HepG2 (cell line): ENCODE results near the gene NABP1. TPM values are rescaled to one million over a fixed set of nuclear protein-coding genes. Genes with fewer than 3 reads are reported as not detected.

Experiments used
- ATAC-seq: fragments of 200-7000 bp; cut with Tn5 transposase; 3 replicates; pipeline ENCODE4 v1.9.1; 2020; ENCODE audit warnings: mild to moderate bottlenecking, moderate library complexity
- BruUV-seq: library from RNA; stranded (reverse); fragments of 400-500 nt; replicated peaks from 2 replicates; lab custom pipeline; 2021; lab: Mats Ljungman, UMichigan
- CTCF ChIA-PET: fragments of 300-600 bp; formaldehyde crosslinking; extraction: SDS; loops from one replicate; lab custom pipeline; 2021; ENCODE audit warnings: low total read pairs, inconsistent platforms, low intra/inter-chr PET ratio; lab: Yijun Ruan, JAX
- POLR2A ChIA-PET: fragments of 350-600 bp; sonication (Branson Sonifier 250); formaldehyde crosslinking; loops from one replicate; lab custom pipeline; 2020; ENCODE audit warnings: antibody characterized with exemption, inconsistent platforms; lab: Yijun Ruan, JAX
- DNase-seq: peaks from one replicate; pipeline ENCODE4 v3.0.0-alpha.2; 2015; ENCODE audit warnings: low spot score
- FAIRE-seq: peaks from 3 replicates; lab custom pipeline; 2011; peaks lifted over from hg19 to GRCh38; lab: Jason Lieb, UNC
- H2AFZ ChIP-seq: one replicate; pipeline ENCODE4 v1.6.1; 2011; ENCODE audit warnings: low read length, inconsistent platforms
- H3K27ac ChIP-seq: fragments of 300-600 bp; 3 replicates; pipeline ENCODE4 v1.8.0; 2011; ENCODE audit warnings: mixed run types, mild to moderate bottlenecking, mixed read lengths, low read length, inconsistent platforms; ENCODE audit not compliant: insufficient read depth; ENCODE audit errors: extremely low read length
- H3K27me3 ChIP-seq, 2 experiments: fragments of 200-600 bp in 1 of 2; 2 replicates in 1 of 2; 3 replicates in 1 of 2; pipeline versions ENCODE4 v1.6.0 to v1.8.0; 2011; ENCODE audit warnings: low read length in 2 of 2, mild to moderate bottlenecking in 2 of 2, moderate library complexity in 2 of 2, inconsistent platforms in 1 of 2; ENCODE audit not compliant: insufficient read depth in 2 of 2, control insufficient read depth in 1 of 2
- H3K36me3 ChIP-seq, 2 experiments: fragments of 200-600 bp in 1 of 2; replicated peaks in 1 of 2; 2 replicates in 1 of 2; 3 replicates in 1 of 2; pipeline versions ENCODE4 v1.5.1 to v1.8.0; 2011; ENCODE audit warnings: low read length in 2 of 2, inconsistent platforms in 1 of 2; ENCODE audit not compliant: insufficient read depth in 2 of 2, control insufficient read depth in 1 of 2
- H3K4me1 ChIP-seq: 2 replicates; pipeline ENCODE4 v1.5.1; 2012; ENCODE audit warnings: low read length, inconsistent platforms; ENCODE audit not compliant: insufficient read depth
- H3K4me2 ChIP-seq: 2 replicates; pipeline ENCODE4 v1.6.0; 2011; ENCODE audit warnings: low read depth, low read length, inconsistent platforms
- H3K4me3 ChIP-seq, 3 experiments: fragments of 200-600 bp in 1 of 3; sonication (generic), shearing (Covaris generic) in 1 of 3; replicated peaks in 1 of 3; 2 replicates each; pipeline ENCODE4 v1.5.1; 2011 to 2016; ENCODE audit warnings: low read length in 3 of 3, inconsistent platforms in 2 of 3, low read depth in 2 of 3, mild to moderate bottlenecking in 2 of 3, control low read depth in 1 of 3, mixed read lengths in 1 of 3; ENCODE audit not compliant: insufficient read depth in 1 of 3
- H3K79me2 ChIP-seq: one replicate; pipeline ENCODE4 v1.6.1; 2011; ENCODE audit warnings: low read length, inconsistent platforms; ENCODE audit not compliant: insufficient read depth
- H3K9ac ChIP-seq: 2 replicates; pipeline ENCODE4 v1.6.0; 2011; ENCODE audit warnings: mild to moderate bottlenecking, low read depth, low read length, inconsistent platforms; ENCODE audit not compliant: insufficient read depth
- H3K9me3 ChIP-seq: 2 replicates; pipeline ENCODE4 v1.5.1; 2012; ENCODE audit warnings: mild to moderate bottlenecking, low read length
- H4K20me1 ChIP-seq: 2 replicates; pipeline ENCODE4 v1.6.0; 2011; ENCODE audit warnings: inconsistent platforms, mild to moderate bottlenecking, low read length, moderate library complexity; ENCODE audit not compliant: insufficient read depth
- E2F2 ChIP-seq: sonication (generic); formaldehyde crosslinking; IDR thresholded peaks from 2 replicates; pipeline ENCODE4 v1.4.0; 2020; ENCODE audit warnings: missing genetic modification reagents, borderline replicate concordance
- JUND ChIP-seq: sonication (generic); formaldehyde crosslinking; IDR thresholded peaks from 2 replicates; pipeline ENCODE4 v1.8.0; 2022; ENCODE audit warnings: mild to moderate bottlenecking, missing genetic modification reagents
- KLF6 ChIP-seq: IDR thresholded peaks from 2 replicates; pipeline ENCODE4 v1.8.0; 2016; ENCODE audit warnings: missing biosample characterization, missing genetic modification reagents
- KLF9 ChIP-seq: IDR thresholded peaks from 2 replicates; pipeline ENCODE4 v1.6.1; 2016; ENCODE audit warnings: low read depth
- LBX2 ChIP-seq: sonication (generic); formaldehyde crosslinking; IDR thresholded peaks from 2 replicates; pipeline ENCODE4 v1.5.0; 2020; ENCODE audit warnings: missing genetic modification reagents, mild to moderate bottlenecking, borderline replicate concordance
- ZBTB14 ChIP-seq: sonication (generic); formaldehyde crosslinking; IDR thresholded peaks from 2 replicates; pipeline ENCODE4 v1.4.0; 2020; ENCODE audit warnings: missing genetic modification reagents
- ZNF407 ChIP-seq: sonication (generic); formaldehyde crosslinking; IDR thresholded peaks from one replicate; pipeline ENCODE4 v1.5.1; 2020; ENCODE audit warnings: mild to moderate bottlenecking, missing genetic modification reagents; ENCODE audit errors: not compliant biosample characterization
- ZNF547 ChIP-seq: sonication (generic); formaldehyde crosslinking; IDR thresholded peaks from 2 replicates; pipeline ENCODE4 v1.5.1; 2020; ENCODE audit warnings: mild to moderate bottlenecking, missing genetic modification reagents
- ZNF687 ChIP-seq: sonication (generic); formaldehyde crosslinking; IDR thresholded peaks from 2 replicates; pipeline ENCODE4 v1.5.1; 2020; ENCODE audit warnings: mild to moderate bottlenecking, missing genetic modification reagents, moderate library complexity
- WGBS: methylation state at CpG from one replicate; pipeline ENCODE4 v1.1.6; 2017; ENCODE audit warnings: low lambda C conversion rate; 5-methylcytosine and 5-hydroxymethylcytosine counted together
- in situ Hi-C: cut with HindIII; loops from 2 replicates; pipeline ENCODE4 v1.10.0; 2017; ENCODE audit warnings: low pct_unique_long_range_greater_than_20kb; ENCODE audit not compliant: extremely low pct_ligation_motif_present
- intact Hi-C: fragments of 100-400 bp; cut with micrococcal nuclease; formaldehyde crosslinking; loops from one replicate; pipeline ENCODE4 v1.10.0; 2022; ENCODE audit not compliant: unreplicated experiment
- polyA plus RNA-seq, 8 experiments: library from polyadenylated mRNA; depleted of rRNA in 3 of 8; stranded (reverse) in 7 of 8; unstranded in 1 of 8; fragments of >200 nt; fragmentation: Illumina TruSeq in 4 of 8; extraction: Trizol in 4 of 8; gene quantifications; 2 replicates each; pipeline versions ENCODE4 v1.2.1 to v1.2.3, GENCODE V29; 2011 to 2016; ENCODE audit warnings: low read depth in 4 of 8, missing spikeins in 1 of 8, mixed read lengths in 1 of 8; ENCODE audit not compliant: insufficient read depth in 1 of 8
- total RNA-seq, 5 experiments: library from RNA; depleted of rRNA; stranded (reverse); fragments of >200 nt; fragmentation: Illumina TruSeq; extraction: Trizol; gene quantifications; 2 replicates each; pipeline ENCODE4 v1.2.3, GENCODE V29; 2016; ENCODE audit warnings: low read depth in 1 of 5

NABP1 gene
- total and polyA plus RNA-seq, 2 of the 13 experiments (the other 11 are each of a cell fraction or from before 2014, with no cell fraction given), result 14.9 to 19.8 TPM

GRCh38 chr2:191701029-191701428 is 23.1 kb downstream of the NABP1 start:
- Histone ChIP-seq H3K27ac (no peak overlapping the region), H3K79me2 (no peaks in the 10 kb centered on the region), H3K4me1 (peaks cover 11% of the 10 kb centered on the region), H3K36me3 (no peaks in the 10 kb centered on the region), H3K9ac (no peak overlapping the region), H3K4me3 (no peak overlapping the region), H2AFZ (no peak overlapping the region), H3K9me3 (no peaks in the 10 kb centered on the region), H4K20me1 (no peaks in the 10 kb centered on the region), H3K27me3 (no peaks in the 10 kb centered on the region), H3K4me2 (no peak overlapping the region)
- POLR2A ChIA-PET, result interaction anchor here (1.1 kb wide), 1 partner anchor 24 kb away, joined by 4 read pairs; no protein-coding TSS in a partner anchor
- FAIRE-seq (no peak), DNase-seq (no peak), ATAC-seq (no peak)
- intact Hi-C loops (no loop called here), in situ Hi-C loops (no loop called here)
- 95% methylated on average over 1 of the region's 1 CpG for WGBS
- CTCF ChIA-PET, result no interaction called here
- BruUV-seq, result no TSS peak
- TF ChIP-seq E2F2 (CRISPR knock-in tag), result no peak
- TF ChIP-seq JUND, result no peak
- TF ChIP-seq LBX2, result no peak
- no peak for TF ChIP-seq KLF6 (CRISPR knock-in tag)
- TF ChIP-seq ZNF687 (CRISPR knock-in tag), result no peak
- no peak for TF ChIP-seq ZNF547 (CRISPR knock-in tag)
- TF ChIP-seq ZNF407 (CRISPR knock-in tag), result no peak
- TF ChIP-seq ZBTB14, result no peak
- TF ChIP-seq KLF9 (CRISPR knock-in tag), result no peak
